ENCODE data around the gene STAG3.

The STAG3 gene

DNA sequence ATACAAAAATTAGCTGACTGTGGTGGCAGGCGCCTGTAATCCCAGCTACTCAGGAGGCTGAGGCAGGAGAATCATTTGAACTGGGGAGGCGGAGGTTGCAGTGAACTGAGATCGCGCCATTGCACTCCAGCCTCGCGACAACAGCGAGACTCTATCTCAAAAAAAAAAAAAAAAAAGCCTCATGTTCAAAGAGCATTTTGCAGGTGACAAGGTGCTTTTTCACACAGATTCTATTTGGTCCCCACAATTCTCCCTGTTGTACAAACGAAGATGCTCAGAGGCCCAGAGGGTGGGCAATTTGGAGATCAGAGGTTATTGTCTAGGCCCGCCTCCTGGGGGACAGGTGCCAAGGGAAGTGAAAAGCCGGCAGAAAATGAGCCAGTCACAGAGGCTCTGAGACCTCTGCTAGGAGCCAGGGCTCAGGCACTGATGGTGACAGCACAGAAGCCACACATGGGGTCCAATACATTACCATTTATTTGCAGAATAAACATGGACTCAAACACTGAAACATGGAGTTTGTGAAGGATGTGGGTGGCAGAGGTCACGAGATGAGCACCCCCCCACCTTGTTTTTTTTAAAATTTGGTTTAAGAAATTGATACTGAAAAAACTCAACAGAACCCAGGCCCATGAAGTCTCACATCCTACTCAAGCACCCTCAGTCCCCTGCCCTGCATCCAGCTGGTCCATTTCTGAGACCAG lies 8.4 kb upstream of the STAG3 start:
- H3K9ac ChIP-seq (ENCODE audit: low read depth, low read length, poor library complexity): no peak overlapping the region
- H2BK120ac ChIP-seq (ENCODE audit: low read depth, low read length): no peak overlapping the region
- H2BK12ac ChIP-seq (ENCODE audit: low read length): no peak overlapping the region
- H3K27ac ChIP-seq (replicated peaks; ENCODE audit: low read length): no peak overlapping the region
- H3K23ac ChIP-seq (ENCODE audit: low read depth, low read length, poor library complexity): no peak overlapping the region
- H3K4ac ChIP-seq (ENCODE audit: low read length): no peak overlapping the region
- H3K4me2 ChIP-seq (ENCODE audit: insufficient read depth, low read length, poor library complexity, severe bottlenecking): no peak overlapping the region
- no peak for DNase-seq (ENCODE audit: low spot score)
- H3K4me3 ChIP-seq (ENCODE audit: low read length in 2 of 2): no peak overlapping the region
- peaks cover 3 to 36% of the 10 kb centered on the region in 2 donors for H3K36me3 ChIP-seq (replicated peaks in 1 of 2; ENCODE audit: control insufficient read depth in 2 of 2, insufficient read depth in 2 of 2, low read length in 2 of 2)
- H2AFZ ChIP-seq (ENCODE audit: low read length): no peak overlapping the region
- H3K14ac ChIP-seq (ENCODE audit: low read length): no peak overlapping the region
- H3K79me1 ChIP-seq (ENCODE audit: low read depth, low read length): peaks cover 2% of the 10 kb centered on the region
- peaks cover 24 to 28% of the 10 kb centered on the region in 2 donors for H3K4me1 ChIP-seq (ENCODE audit: control insufficient read depth in 2 of 2, insufficient read depth in 1 of 2, low read depth in 1 of 2, low read length in 2 of 2)
- H2BK15ac ChIP-seq (ENCODE audit: low read length): no peak overlapping the region
- no CpG with 5 or more reads among the region's 11 CpGs for WGBS, 2 donors (ENCODE audit: extremely low coverage in 2 of 2, insufficient read length in 2 of 2, insufficient replicate concordance in 1 of 2)
- H3K9me3 ChIP-seq (replicated peaks in 1 of 2; ENCODE audit: control insufficient read depth in 2 of 2, insufficient read depth in 1 of 2, low read depth in 1 of 2, low read length in 2 of 2): no peaks in the 10 kb centered on the region
- H3K27me3 ChIP-seq (ENCODE audit: control insufficient read depth in 3 of 3, insufficient read depth in 3 of 3, low read depth in 1 of 3, low read length in 3 of 3): peaks cover 0 to 36% (median 0%) of the 10 kb centered on the region in 3 experiments
- H2BK5ac ChIP-seq (ENCODE audit: low read length): no peak overlapping the region
- H4K91ac ChIP-seq (ENCODE audit: low read depth, low read length, poor library complexity): no peak overlapping the region
- no peak overlapping the region for H4K8ac ChIP-seq (ENCODE audit: low read depth, low read length)
- no peak overlapping the region for H2AK5ac ChIP-seq (ENCODE audit: low read depth, low read length)
- no peak overlapping the region for H3K18ac ChIP-seq (ENCODE audit: low read length)

DNA sequence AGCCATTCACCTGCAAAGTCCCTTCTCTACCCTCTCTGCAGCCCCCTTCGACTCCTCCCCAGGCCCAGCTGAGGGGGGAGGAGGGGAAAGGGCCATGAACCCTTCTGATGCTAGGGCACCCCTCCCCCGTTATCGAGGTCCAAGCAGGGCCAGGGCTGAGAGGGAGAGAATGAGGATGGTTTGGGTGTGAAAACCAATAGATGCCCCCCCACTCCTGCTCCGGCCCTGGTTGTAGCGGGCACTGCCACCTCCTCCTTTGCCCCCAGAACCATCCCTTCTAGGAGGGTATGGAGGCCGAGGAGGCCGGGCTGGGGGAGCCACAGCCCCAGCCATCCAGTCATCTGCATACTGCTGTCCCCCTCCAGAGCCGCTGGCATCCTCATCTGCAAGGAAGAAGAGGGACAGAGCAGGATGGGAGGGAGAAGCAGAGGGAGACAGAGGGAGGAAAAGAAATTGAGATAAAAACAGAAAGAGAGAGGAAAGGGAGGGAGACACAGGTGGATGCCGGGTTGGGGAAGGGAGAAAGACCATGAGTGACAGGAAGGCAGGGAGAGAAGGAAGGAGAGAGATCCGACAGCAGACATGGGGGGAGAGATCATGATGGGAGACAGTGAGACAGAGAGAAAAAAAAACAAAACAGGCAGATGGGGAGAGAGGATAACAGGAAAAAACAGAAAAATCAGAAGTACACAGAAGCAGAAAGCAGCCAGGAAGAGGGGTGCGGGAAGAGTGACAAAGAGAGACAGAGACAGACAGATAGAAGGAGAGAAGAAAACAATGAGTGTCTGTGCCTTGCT lies 7.4 kb upstream of the STAG3 start:
- no peak overlapping the region for H3K4me2 ChIP-seq (ENCODE audit: insufficient read depth, low read length, poor library complexity, severe bottlenecking)
- H2AFZ ChIP-seq (ENCODE audit: low read length): no peak overlapping the region
- H3K14ac ChIP-seq (ENCODE audit: low read length): no peak overlapping the region
- peak overlapping the region; percentile 67 for H3K4ac ChIP-seq (ENCODE audit: low read length)
- no peak overlapping the region for H3K4me3 ChIP-seq (ENCODE audit: low read length in 2 of 2)
- H2BK120ac ChIP-seq (ENCODE audit: low read depth, low read length): peak overlapping the region; percentile 82
- DNase-seq (ENCODE audit: low spot score): no peak
- no peaks in the 10 kb centered on the region for H3K9me3 ChIP-seq (replicated peaks in 1 of 2; ENCODE audit: control insufficient read depth in 2 of 2, insufficient read depth in 1 of 2, low read depth in 1 of 2, low read length in 2 of 2)
- peak overlapping the region; percentile 13 for H3K18ac ChIP-seq (ENCODE audit: low read length)
- H2BK15ac ChIP-seq (ENCODE audit: low read length): no peak overlapping the region
- no peak overlapping the region for H4K8ac ChIP-seq (ENCODE audit: low read depth, low read length)
- no peak overlapping the region for H3K27ac ChIP-seq (replicated peaks; ENCODE audit: low read length)
- H2BK12ac ChIP-seq (ENCODE audit: low read length): no peak overlapping the region
- no peak overlapping the region for H3K23ac ChIP-seq (ENCODE audit: low read depth, low read length, poor library complexity)
- no peak overlapping the region for H2BK5ac ChIP-seq (ENCODE audit: low read length)
- peaks cover 6 to 46% of the 10 kb centered on the region in 2 donors for H3K36me3 ChIP-seq (replicated peaks in 1 of 2; ENCODE audit: control insufficient read depth in 2 of 2, insufficient read depth in 2 of 2, low read length in 2 of 2)
- peaks cover 0 to 36% (median 0%) of the 10 kb centered on the region in 3 experiments for H3K27me3 ChIP-seq (ENCODE audit: control insufficient read depth in 3 of 3, insufficient read depth in 3 of 3, low read depth in 1 of 3, low read length in 3 of 3)
- WGBS, 2 donors (ENCODE audit: extremely low coverage in 2 of 2, insufficient read length in 2 of 2, insufficient replicate concordance in 1 of 2): no CpG with 5 or more reads among the region's 11 CpGs
- H3K4me1 ChIP-seq (ENCODE audit: control insufficient read depth in 2 of 2, insufficient read depth in 1 of 2, low read depth in 1 of 2, low read length in 2 of 2): peaks cover 24 to 28% of the 10 kb centered on the region in 2 donors
- H3K79me1 ChIP-seq (ENCODE audit: low read depth, low read length): peaks cover 2% of the 10 kb centered on the region
- H2AK5ac ChIP-seq (ENCODE audit: low read depth, low read length): peak overlapping the region; percentile 78
- no peak overlapping the region for H4K91ac ChIP-seq (ENCODE audit: low read depth, low read length, poor library complexity)
- H3K9ac ChIP-seq (ENCODE audit: low read depth, low read length, poor library complexity): peak overlapping the region; percentile 55

DNA sequence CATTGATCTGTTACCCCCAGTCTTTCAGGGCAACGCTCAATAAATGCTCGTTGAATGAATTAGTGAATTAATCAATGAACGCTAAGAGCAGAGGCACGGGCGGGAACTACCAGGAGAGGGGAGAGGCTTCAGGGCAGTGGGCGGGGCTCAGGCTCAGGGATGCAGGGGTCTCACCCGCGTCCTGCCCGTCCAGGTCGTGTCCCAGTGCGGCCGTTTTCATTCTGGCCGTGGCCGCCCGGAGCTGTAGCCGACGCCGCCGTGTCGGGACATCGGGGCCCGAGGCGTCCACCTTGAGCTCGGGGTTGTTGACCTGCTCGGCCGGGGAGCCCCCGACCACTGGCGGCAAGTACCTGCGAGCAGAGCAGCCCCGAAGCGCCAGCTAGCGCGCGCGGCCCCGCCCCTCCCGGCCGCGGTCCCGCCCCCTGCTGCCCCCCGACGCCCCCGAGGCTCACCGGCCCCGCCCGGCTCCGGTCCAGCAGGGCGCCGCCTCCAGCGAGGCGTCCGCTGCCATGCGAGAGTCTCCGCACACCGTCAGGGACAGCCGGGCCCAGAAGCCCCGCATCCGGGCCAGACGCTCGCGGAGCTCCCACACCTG lies 6.5 kb upstream of the STAG3 start:
- no peak overlapping the region for H4K8ac ChIP-seq (ENCODE audit: low read depth, low read length)
- peak overlapping the region; percentile 89 for H3K4me2 ChIP-seq (ENCODE audit: insufficient read depth, low read length, poor library complexity, severe bottlenecking)
- H4K91ac ChIP-seq (ENCODE audit: low read depth, low read length, poor library complexity): no peak overlapping the region
- no peak overlapping the region for H2AFZ ChIP-seq (ENCODE audit: low read length)
- H2BK120ac ChIP-seq (ENCODE audit: low read depth, low read length): no peak overlapping the region
- no peak overlapping the region for H3K4ac ChIP-seq (ENCODE audit: low read length)
- peaks cover 2% of the 10 kb centered on the region for H3K79me1 ChIP-seq (ENCODE audit: low read depth, low read length)
- H2AK5ac ChIP-seq (ENCODE audit: low read depth, low read length): no peak overlapping the region
- no peak overlapping the region for H2BK12ac ChIP-seq (ENCODE audit: low read length)
- H2BK15ac ChIP-seq (ENCODE audit: low read length): no peak overlapping the region
- peaks cover 8 to 51% of the 10 kb centered on the region in 2 donors for H3K36me3 ChIP-seq (replicated peaks in 1 of 2; ENCODE audit: control insufficient read depth in 2 of 2, insufficient read depth in 2 of 2, low read length in 2 of 2)
- peak overlapping the region; percentile 20 for H2BK5ac ChIP-seq (ENCODE audit: low read length)
- peak overlapping the region; percentile 90 for H3K23ac ChIP-seq (ENCODE audit: low read depth, low read length, poor library complexity)
- peaks cover 0 to 36% (median 0%) of the 10 kb centered on the region in 3 experiments for H3K27me3 ChIP-seq (ENCODE audit: control insufficient read depth in 3 of 3, insufficient read depth in 3 of 3, low read depth in 1 of 3, low read length in 3 of 3)
- no CpG with 5 or more reads among the region's 61 CpGs for WGBS, 2 donors (ENCODE audit: extremely low coverage in 2 of 2, insufficient read length in 2 of 2, insufficient replicate concordance in 1 of 2)
- no peak overlapping the region for H3K14ac ChIP-seq (ENCODE audit: low read length)
- H3K4me3 ChIP-seq (ENCODE audit: low read length in 2 of 2): peak overlapping the region in 1 of 2 donors; percentile 77
- DNase-seq (ENCODE audit: low spot score): peak; percentile 38
- H3K18ac ChIP-seq (ENCODE audit: low read length): peak overlapping the region; percentile 77
- H3K27ac ChIP-seq (replicated peaks; ENCODE audit: low read length): no peak overlapping the region
- peak overlapping the region; percentile 78 for H3K9ac ChIP-seq (ENCODE audit: low read depth, low read length, poor library complexity)
- peaks cover 30 to 31% of the 10 kb centered on the region in 2 donors for H3K4me1 ChIP-seq (ENCODE audit: control insufficient read depth in 2 of 2, insufficient read depth in 1 of 2, low read depth in 1 of 2, low read length in 2 of 2)
- H3K9me3 ChIP-seq (replicated peaks in 1 of 2; ENCODE audit: control insufficient read depth in 2 of 2, insufficient read depth in 1 of 2, low read depth in 1 of 2, low read length in 2 of 2): no peaks in the 10 kb centered on the region

DNA sequence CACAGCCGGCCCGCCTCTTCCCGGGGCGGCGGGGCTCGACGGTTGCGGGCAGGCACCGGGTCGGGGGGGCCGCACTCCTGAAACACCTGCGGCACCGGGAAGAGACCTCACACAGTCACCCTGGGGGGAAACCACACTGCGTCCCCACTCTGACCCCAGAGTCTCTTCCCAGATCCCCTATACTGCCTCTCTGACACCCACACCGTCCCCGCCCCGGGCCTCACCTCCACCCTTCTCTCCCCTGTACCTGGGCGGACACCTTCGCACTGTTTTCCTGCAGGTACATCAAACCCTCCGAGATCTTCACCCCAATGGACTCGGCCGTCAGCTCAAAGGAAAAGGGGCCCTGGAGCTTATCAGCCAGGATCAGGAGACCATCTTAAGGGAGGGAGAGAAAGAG lies 5.9 kb upstream of the STAG3 start:
- H3K79me1 ChIP-seq (ENCODE audit: low read depth, low read length): peaks cover 2% of the 10 kb centered on the region
- H2AFZ ChIP-seq (ENCODE audit: low read length): no peak overlapping the region
- H3K23ac ChIP-seq (ENCODE audit: low read depth, low read length, poor library complexity): no peak overlapping the region
- H3K9me3 ChIP-seq (replicated peaks in 1 of 2; ENCODE audit: control insufficient read depth in 2 of 2, insufficient read depth in 1 of 2, low read depth in 1 of 2, low read length in 2 of 2): no peaks in the 10 kb centered on the region
- peaks cover 0 to 29% (median 0%) of the 10 kb centered on the region in 3 experiments for H3K27me3 ChIP-seq (ENCODE audit: control insufficient read depth in 3 of 3, insufficient read depth in 3 of 3, low read depth in 1 of 3, low read length in 3 of 3)
- no peak overlapping the region for H2BK12ac ChIP-seq (ENCODE audit: low read length)
- peak overlapping the region; percentile 41 for H3K4me2 ChIP-seq (ENCODE audit: insufficient read depth, low read length, poor library complexity, severe bottlenecking)
- H2BK120ac ChIP-seq (ENCODE audit: low read depth, low read length): no peak overlapping the region
- no peak overlapping the region for H3K14ac ChIP-seq (ENCODE audit: low read length)
- H3K18ac ChIP-seq (ENCODE audit: low read length): peak overlapping the region; percentile 34
- H2AK5ac ChIP-seq (ENCODE audit: low read depth, low read length): no peak overlapping the region
- peaks cover 32 to 33% of the 10 kb centered on the region in 2 donors for H3K4me1 ChIP-seq (ENCODE audit: control insufficient read depth in 2 of 2, insufficient read depth in 1 of 2, low read depth in 1 of 2, low read length in 2 of 2)
- no peak overlapping the region for H2BK5ac ChIP-seq (ENCODE audit: low read length)
- peak overlapping the region; percentile 63 for H3K9ac ChIP-seq (ENCODE audit: low read depth, low read length, poor library complexity)
- no peak overlapping the region for H3K4ac ChIP-seq (ENCODE audit: low read length)
- no peak overlapping the region for H3K27ac ChIP-seq (replicated peaks; ENCODE audit: low read length)
- H4K8ac ChIP-seq (ENCODE audit: low read depth, low read length): no peak overlapping the region
- WGBS, 2 donors (ENCODE audit: extremely low coverage in 2 of 2, insufficient read length in 2 of 2, insufficient replicate concordance in 1 of 2): no CpG with 5 or more reads among the region's 22 CpGs
- H4K91ac ChIP-seq (ENCODE audit: low read depth, low read length, poor library complexity): no peak overlapping the region
- peaks cover 8 to 51% of the 10 kb centered on the region in 2 donors for H3K36me3 ChIP-seq (replicated peaks in 1 of 2; ENCODE audit: control insufficient read depth in 2 of 2, insufficient read depth in 2 of 2, low read length in 2 of 2)
- no peak overlapping the region for H2BK15ac ChIP-seq (ENCODE audit: low read length)
- no peak for DNase-seq (ENCODE audit: low spot score)
- H3K4me3 ChIP-seq (ENCODE audit: low read length in 2 of 2): peak overlapping the region in 1 of 2 donors; percentile 33
